Coronary artery (tissue), 2 donors: ENCODE data around the gene ALX1.

Experiments
- DNase-seq: peaks from one replicate; pipeline ENCODE4 v3.0.0-alpha.2; 2017; ENCODE audit warnings: low spot score
- H3K27ac ChIP-seq, 2 donors: fragments of 200-600 bp; sonication (generic); one replicate each; pipeline ENCODE4 v1.5.1; 2016 to 2019
- H3K4me3 ChIP-seq: fragments of 200-600 bp; sonication (generic); 2 replicates; pipeline ENCODE4 v1.5.1; 2016; ENCODE audit warnings: mild to moderate bottlenecking, moderate library complexity
- CTCF ChIP-seq: fragments of 200-600 bp; sonication (generic); IDR thresholded peaks from one replicate; pipeline ENCODE4 v1.5.1; 2019; ENCODE audit warnings: antibody characterized with exemption

The ALX1 gene

GRCh38 chr12:85322715-85323114 lies 42.7 kb downstream of the ALX1 start:
- H3K27ac ChIP-seq, result no peak overlapping the region
- no peak overlapping the region for H3K4me3 ChIP-seq
- no peak for TF ChIP-seq CTCF
- no peak for DNase-seq

GRCh38 chr12:85325442-85325841 lies 45.4 kb downstream of the ALX1 start:
- no peak overlapping the region for H3K27ac ChIP-seq
- no peak overlapping the region for H3K4me3 ChIP-seq
- no peak for DNase-seq
- TF ChIP-seq CTCF, result no peak

GRCh38 chr12:85329913-85330312 lies 49.9 kb downstream of the ALX1 start:
- no peak for DNase-seq
- TF ChIP-seq CTCF, result no peak
- H3K4me3 ChIP-seq, result no peak overlapping the region
- no peak overlapping the region for H3K27ac ChIP-seq

GRCh38 chr12:85348779-85349178 lies 68.8 kb downstream of the ALX1 start:
- no peak for TF ChIP-seq CTCF
- DNase-seq, result no peak
- H3K27ac ChIP-seq, result no peak overlapping the region
- no peak overlapping the region for H3K4me3 ChIP-seq

GRCh38 chr12:85350356-85350755 lies 70.3 kb downstream of the ALX1 start:
- no peak overlapping the region for H3K4me3 ChIP-seq
- no peak for TF ChIP-seq CTCF
- H3K27ac ChIP-seq, result no peak overlapping the region
- DNase-seq, result no peak
